GM12878 (cell line): ENCODE measurements around the gene STRBP. TPM values are rescaled to one million over a fixed set of nuclear protein-coding genes. Genes with fewer than 3 reads are reported as not detected.

Experiments used
- ATAC-seq: fragments of 200-7000 bp; cut with Tn5 transposase; 3 replicates; pipeline ENCODE4 v1.9.1; 2020; ENCODE audit warnings: mild to moderate bottlenecking, moderate library complexity
- BruUV-seq: library from RNA; stranded (reverse); fragments of 400-500 nt; replicated peaks from 2 replicates; lab custom pipeline; 2021; lab: Mats Ljungman, UMichigan
- CTCF ChIA-PET: fragments of 300-600 bp; sonication (Branson Sonifier 250); formaldehyde crosslinking; extraction: SDS; loops from one replicate; lab custom pipeline; 2021; ENCODE audit warnings: inconsistent platforms; lab: Yijun Ruan, JAX
- POLR2A ChIA-PET: fragments of 350-600 bp; formaldehyde crosslinking; extraction: SDS; loops from one replicate; lab custom pipeline; 2021; ENCODE audit warnings: inconsistent platforms; lab: Charles Lee
- RAD21 ChIA-PET: fragments of 300-600 bp; sonication (Branson Sonifier 250); formaldehyde crosslinking; loops from one replicate; lab custom pipeline; 2023; ENCODE audit warnings: antibody characterized with exemption; ENCODE audit not compliant: unreplicated experiment; lab: Charles Lee
- SMC1A ChIA-PET: fragments of 300-600 bp; sonication (Branson Sonifier 250); formaldehyde crosslinking; loops from one replicate; lab custom pipeline; 2023; ENCODE audit not compliant: unreplicated experiment, uncharacterized antibody; lab: Charles Lee
- DNase-seq: peaks from one replicate; pipeline ENCODE4 v3.0.0-alpha.2; 2011; ENCODE audit warnings: low read depth, low spot score
- FAIRE-seq: peaks from 3 replicates; lab custom pipeline; 2011; peaks lifted over from hg19 to GRCh38; lab: Jason Lieb, UNC
- H2AFZ ChIP-seq: 2 replicates; pipeline ENCODE4 v1.6.0; 2011; ENCODE audit warnings: low read depth, low read length, control low read depth; ENCODE audit not compliant: control insufficient read depth
- H3K27ac ChIP-seq: 2 replicates; pipeline ENCODE4 v1.5.1; 2011; ENCODE audit warnings: control low read depth; ENCODE audit not compliant: control insufficient read depth, insufficient read depth
- H3K27me3 ChIP-seq, 2 experiments: replicated peaks in 1 of 2; 2 replicates each; pipeline versions ENCODE4 v1.6.0 to v1.6.1; 2011; ENCODE audit warnings: low read length in 1 of 2; ENCODE audit not compliant: control insufficient read depth in 2 of 2, insufficient read depth in 2 of 2
- H3K36me3 ChIP-seq, 2 experiments: 2 replicates each; pipeline ENCODE4 v1.5.1; 2011; ENCODE audit warnings: low read length in 1 of 2; ENCODE audit not compliant: control insufficient read depth in 2 of 2, insufficient read depth in 2 of 2
- H3K4me1 ChIP-seq: 2 replicates; pipeline ENCODE4 v1.6.1; 2011; ENCODE audit warnings: mild to moderate bottlenecking, low read length, moderate library complexity, mixed read lengths; ENCODE audit not compliant: control insufficient read depth, insufficient read depth
- H3K4me2 ChIP-seq: 2 replicates; pipeline ENCODE4 v1.6.0; 2011; ENCODE audit warnings: control low read depth; ENCODE audit not compliant: control insufficient read depth, insufficient read depth
- H3K4me3 ChIP-seq: fragments of 200-600 bp; sonication (generic); 2 replicates; pipeline ENCODE4 v1.5.1; 2016
- H3K79me2 ChIP-seq: 2 replicates; pipeline ENCODE4 v1.6.0; 2011; ENCODE audit warnings: low read length; ENCODE audit not compliant: control insufficient read depth, insufficient read depth
- H3K9ac ChIP-seq: 2 replicates; pipeline ENCODE4 v1.8.0; 2011; ENCODE audit warnings: low read length, control low read depth, mixed read lengths; ENCODE audit not compliant: control insufficient read depth, insufficient read depth
- H3K9me3 ChIP-seq: replicated peaks from 3 replicates; pipeline ENCODE4 v1.5.1; 2011; ENCODE audit warnings: mild to moderate bottlenecking, low read length; ENCODE audit not compliant: control insufficient read depth, insufficient read depth
- H4K20me1 ChIP-seq: 2 replicates; pipeline ENCODE4 v1.6.0; 2011; ENCODE audit not compliant: control insufficient read depth, insufficient read depth
- BRCA1 ChIP-seq: IDR thresholded peaks from 2 replicates; pipeline ENCODE4 v1.6.1; 2011; ENCODE audit warnings: low read depth, low read length, improper control_type of control experiment
- CEBPB ChIP-seq, 2 experiments: fragments of 150-350 bp in 1 of 2; IDR thresholded peaks; 2 replicates each; pipeline ENCODE4 v1.6.1; 2012 to 2014; ENCODE audit warnings: low read depth in 2 of 2, low read length in 2 of 2, borderline replicate concordance in 1 of 2, inconsistent platforms in 1 of 2
- HDAC6 ChIP-seq: fragments of 200-600 bp; sonication (generic); IDR thresholded peaks from one replicate; pipeline ENCODE4 v1.8.0; 2017; ENCODE audit warnings: antibody characterized with exemption; ENCODE audit not compliant: unreplicated experiment
- MEF2B ChIP-seq: fragments of 450-650 bp; IDR thresholded peaks from 2 replicates; pipeline ENCODE4 v1.6.1; 2018; ENCODE audit warnings: mild to moderate bottlenecking, moderate library complexity; ENCODE audit not compliant: partially characterized antibody, poor library complexity, severe bottlenecking
- NFYB ChIP-seq: IDR thresholded peaks from 2 replicates; pipeline ENCODE4 v1.6.1; 2011; ENCODE audit warnings: low read depth, mild to moderate bottlenecking, low read length, improper control_type of control experiment, moderate library complexity; ENCODE audit not compliant: insufficient read depth
- PML ChIP-seq: IDR thresholded peaks from 2 replicates; pipeline ENCODE4 v1.6.1; 2012; ENCODE audit warnings: low read length, inconsistent platforms
- POU2F2 ChIP-seq: IDR thresholded peaks from 3 replicates; pipeline ENCODE4 v1.6.1; 2011; ENCODE audit warnings: low read depth, mild to moderate bottlenecking, low read length, borderline replicate concordance
- RFX5 ChIP-seq: IDR thresholded peaks from 2 replicates; pipeline ENCODE4 v1.6.1; 2011; ENCODE audit warnings: low read depth, low read length, improper control_type of control experiment
- ZZZ3 ChIP-seq: IDR thresholded peaks from 2 replicates; pipeline ENCODE4 v1.6.1; 2011; ENCODE audit warnings: low read depth; ENCODE audit not compliant: control insufficient read depth, insufficient read length
- WGBS: methylation state at CpG from one replicate; pipeline ENCODE4 v1.1.6; 2016; ENCODE audit warnings: low lambda C conversion rate; ENCODE audit not compliant: insufficient replicate concordance, insufficient coverage; ENCODE audit errors: missing lambda C conversion rate; 5-methylcytosine and 5-hydroxymethylcytosine counted together
- in situ Hi-C: fragments of 300-500 bp; cut with MboI; formaldehyde crosslinking; loops from 9 replicates; pipeline ENCODE4 v1.14.3; 2018; ENCODE audit warnings: mixed read lengths
- intact Hi-C: fragments of 100-400 bp; cut with micrococcal nuclease; formaldehyde crosslinking; loops from one replicate; pipeline ENCODE4 v1.14.2; 2022; ENCODE audit not compliant: unreplicated experiment
- polyA plus RNA-seq, 11 experiments: library from polyadenylated mRNA; depleted of rRNA in 4 of 11; unstranded in 6 of 11; stranded (reverse) in 5 of 11; fragments of >200 nt; fragmentation: Nextera tagmentation in 4 of 11; fragmentation: Illumina TruSeq in 1 of 11; extraction: Ambion mirVana in 4 of 11; extraction: Trizol in 1 of 11; gene quantifications; 1 replicate in 1 of 11; 2 replicates in 10 of 11; pipeline versions ENCODE4 v1.2.1 to v1.2.3, GENCODE V29; 2011 to 2016; ENCODE audit warnings: inconsistent platforms in 2 of 11, missing spikeins in 2 of 11, low read depth in 1 of 11
- total RNA-seq, 4 experiments: library from RNA; depleted of rRNA in 3 of 4; stranded (reverse); fragments of >200 nt in 3 of 4; fragmentation: Illumina TruSeq in 1 of 4; extraction: Trizol in 1 of 4; gene quantifications; 2 replicates each; pipeline versions ENCODE4 v1.2.1 to v1.2.3, GENCODE V29; 2013 to 2021
- TF ChIP-seq, protein P1 (sequence below): fragments of 150-350 bp; IDR thresholded peaks from 2 replicates; pipeline ENCODE4 v1.6.1; 2016; ENCODE audit warnings: low read depth, low read length
- TF ChIP-seq, protein P2 (sequence below): IDR thresholded peaks from 2 replicates; pipeline ENCODE4 v1.6.1; 2012; ENCODE audit warnings: mild to moderate bottlenecking, low read depth, low read length

STRBP gene
- total and polyA plus RNA-seq, 10 of the 15 experiments (the other 5 are each of a cell fraction or from before 2014, with no cell fraction given): 31.0 to 96.8 (median 71.4) TPM

DNA sequence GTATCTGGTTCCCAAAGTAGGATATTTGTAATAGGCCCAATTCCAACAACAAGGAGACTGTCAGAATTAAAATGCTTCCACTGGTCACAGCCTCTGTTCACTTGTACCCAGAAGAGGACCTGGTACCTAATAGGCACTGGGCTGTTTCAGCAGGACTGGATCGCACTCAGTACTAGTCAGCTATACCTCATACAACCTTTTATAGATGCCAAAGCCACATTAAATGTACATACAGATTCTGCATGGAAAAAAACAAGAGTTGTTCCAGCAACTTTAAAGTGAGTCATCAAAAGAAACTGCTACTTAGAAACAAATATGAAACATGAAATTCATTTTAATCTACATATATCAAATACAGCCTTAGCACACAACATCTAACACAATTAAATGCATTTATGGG lies 147.4 kb downstream of the STRBP start:
- ATAC-seq: no peak
- WGBS: 50% methylated on average over 1 of the region's 1 CpG
- CTCF ChIA-PET: interaction anchor here (0.6 to 1.7 kb wide), 2 partner anchors 15 to 70 kb away, joined by 3 to 4 read pairs; no protein-coding TSS in a partner anchor

More for the DNA sequence above, 147.4 kb downstream of the STRBP start:
- no peak overlapping the region for H3K9ac ChIP-seq
- ChIA-PET POLR2A (no interaction called here), SMC1A (interaction anchor here (0.6 to 1.4 kb wide), 4 partner anchors 37 to 489 kb away, joined by 3 to 4 read pairs (median 3); no protein-coding TSS in a partner anchor)
- no peak overlapping the region for H3K4me2 ChIP-seq
- H3K27me3 ChIP-seq: no peaks in the 10 kb centered on the region
- no peak overlapping the region for H3K4me3 ChIP-seq
- in situ Hi-C loops (no loop called here), intact Hi-C loops (no loop called here)
- FAIRE-seq (no peak), DNase-seq (no peak)
- H3K36me3 ChIP-seq: peaks cover 2 to 6% of the 10 kb centered on the region in 2 experiments; a peak in 3 of 4 replicates
- no TSS peak for BruUV-seq
- no peaks in the 10 kb centered on the region for H3K79me2 ChIP-seq
- no peaks in the 10 kb centered on the region for H3K4me1 ChIP-seq
- H2AFZ ChIP-seq: no peak overlapping the region
- H4K20me1 ChIP-seq: no peaks in the 10 kb centered on the region
- H3K9me3 ChIP-seq: no peaks in the 10 kb centered on the region
- TF ChIP-seq NFYB (no peak), RFX5 (no peak), BRCA1 (no peak), POU2F2 (no peak), CEBPB (IDR thresholded peaks at IDR 0.05; ENCODE audit: borderline replicate concordance in 1 of 2, low read depth in 2 of 2, low read length in 2 of 2) (no peak), PML (no peak), ZZZ3 (no peak), HDAC6 (no peak), MEF2B (no peak)
- TF ChIP-seq, protein P1, sequence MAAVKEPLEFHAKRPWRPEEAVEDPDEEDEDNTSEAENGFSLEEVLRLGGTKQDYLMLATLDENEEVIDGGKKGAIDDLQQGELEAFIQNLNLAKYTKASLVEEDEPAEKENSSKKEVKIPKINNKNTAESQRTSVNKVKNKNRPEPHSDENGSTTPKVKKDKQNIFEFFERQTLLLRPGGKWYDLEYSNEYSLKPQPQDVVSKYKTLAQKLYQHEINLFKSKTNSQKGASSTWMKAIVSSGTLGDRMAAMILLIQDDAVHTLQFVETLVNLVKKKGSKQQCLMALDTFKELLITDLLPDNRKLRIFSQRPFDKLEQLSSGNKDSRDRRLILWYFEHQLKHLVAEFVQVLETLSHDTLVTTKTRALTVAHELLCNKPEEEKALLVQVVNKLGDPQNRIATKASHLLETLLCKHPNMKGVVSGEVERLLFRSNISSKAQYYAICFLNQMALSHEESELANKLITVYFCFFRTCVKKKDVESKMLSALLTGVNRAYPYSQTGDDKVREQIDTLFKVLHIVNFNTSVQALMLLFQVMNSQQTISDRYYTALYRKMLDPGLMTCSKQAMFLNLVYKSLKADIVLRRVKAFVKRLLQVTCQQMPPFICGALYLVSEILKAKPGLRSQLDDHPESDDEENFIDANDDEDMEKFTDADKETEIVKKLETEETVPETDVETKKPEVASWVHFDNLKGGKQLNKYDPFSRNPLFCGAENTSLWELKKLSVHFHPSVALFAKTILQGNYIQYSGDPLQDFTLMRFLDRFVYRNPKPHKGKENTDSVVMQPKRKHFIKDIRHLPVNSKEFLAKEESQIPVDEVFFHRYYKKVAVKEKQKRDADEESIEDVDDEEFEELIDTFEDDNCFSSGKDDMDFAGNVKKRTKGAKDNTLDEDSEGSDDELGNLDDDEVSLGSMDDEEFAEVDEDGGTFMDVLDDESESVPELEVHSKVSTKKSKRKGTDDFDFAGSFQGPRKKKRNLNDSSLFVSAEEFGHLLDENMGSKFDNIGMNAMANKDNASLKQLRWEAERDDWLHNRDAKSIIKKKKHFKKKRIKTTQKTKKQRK: no peak
- TF ChIP-seq, protein P2, sequence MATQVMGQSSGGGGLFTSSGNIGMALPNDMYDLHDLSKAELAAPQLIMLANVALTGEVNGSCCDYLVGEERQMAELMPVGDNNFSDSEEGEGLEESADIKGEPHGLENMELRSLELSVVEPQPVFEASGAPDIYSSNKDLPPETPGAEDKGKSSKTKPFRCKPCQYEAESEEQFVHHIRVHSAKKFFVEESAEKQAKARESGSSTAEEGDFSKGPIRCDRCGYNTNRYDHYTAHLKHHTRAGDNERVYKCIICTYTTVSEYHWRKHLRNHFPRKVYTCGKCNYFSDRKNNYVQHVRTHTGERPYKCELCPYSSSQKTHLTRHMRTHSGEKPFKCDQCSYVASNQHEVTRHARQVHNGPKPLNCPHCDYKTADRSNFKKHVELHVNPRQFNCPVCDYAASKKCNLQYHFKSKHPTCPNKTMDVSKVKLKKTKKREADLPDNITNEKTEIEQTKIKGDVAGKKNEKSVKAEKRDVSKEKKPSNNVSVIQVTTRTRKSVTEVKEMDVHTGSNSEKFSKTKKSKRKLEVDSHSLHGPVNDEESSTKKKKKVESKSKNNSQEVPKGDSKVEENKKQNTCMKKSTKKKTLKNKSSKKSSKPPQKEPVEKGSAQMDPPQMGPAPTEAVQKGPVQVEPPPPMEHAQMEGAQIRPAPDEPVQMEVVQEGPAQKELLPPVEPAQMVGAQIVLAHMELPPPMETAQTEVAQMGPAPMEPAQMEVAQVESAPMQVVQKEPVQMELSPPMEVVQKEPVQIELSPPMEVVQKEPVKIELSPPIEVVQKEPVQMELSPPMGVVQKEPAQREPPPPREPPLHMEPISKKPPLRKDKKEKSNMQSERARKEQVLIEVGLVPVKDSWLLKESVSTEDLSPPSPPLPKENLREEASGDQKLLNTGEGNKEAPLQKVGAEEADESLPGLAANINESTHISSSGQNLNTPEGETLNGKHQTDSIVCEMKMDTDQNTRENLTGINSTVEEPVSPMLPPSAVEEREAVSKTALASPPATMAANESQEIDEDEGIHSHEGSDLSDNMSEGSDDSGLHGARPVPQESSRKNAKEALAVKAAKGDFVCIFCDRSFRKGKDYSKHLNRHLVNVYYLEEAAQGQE: no peak
- TF ChIP-seq, all 136 proteins: peak for 0
- no peak overlapping the region for H3K27ac ChIP-seq
- RAD21 ChIA-PET: interaction anchor here (0.8 kb wide), 1 partner anchor 228 kb away, joined by 3 read pairs; no protein-coding TSS in a partner anchor
